Progenitor cell of endocrine pancreas (in vitro differentiated cells): ENCODE results near the gene THPO. TPM values are rescaled to one million over a fixed set of nuclear protein-coding genes. Genes with fewer than 3 reads are reported as not detected.
A peak's percentile ranks its signal among the peaks of the same experiment; 100 is the strongest.

Experiments used
- DNase-seq: peaks from one replicate; pipeline ENCODE4 v3.0.0; 2021; ENCODE audit warnings: low spot score; ENCODE audit not compliant: unreplicated experiment
- H3K27ac Mint-ChIP-seq: 2 replicates; pipeline ENCODE4 v1.8.0; 2021; ENCODE audit warnings: mild to moderate bottlenecking, moderate library complexity, mixed read lengths
- H3K27me3 Mint-ChIP-seq: 2 replicates; pipeline ENCODE4 v1.8.0; 2021; ENCODE audit warnings: mixed read lengths
- H3K36me3 Mint-ChIP-seq: 2 replicates; pipeline ENCODE4 v1.8.0; 2022; ENCODE audit warnings: mixed read lengths; ENCODE audit not compliant: insufficient read depth
- H3K4me1 Mint-ChIP-seq: 2 replicates; pipeline ENCODE4 v1.8.0; 2021; ENCODE audit warnings: low read depth, mixed read lengths
- H3K4me3 Mint-ChIP-seq: 2 replicates; pipeline ENCODE4 v1.8.0; 2021; ENCODE audit warnings: low read depth, mild to moderate bottlenecking, moderate library complexity, mixed read lengths
- H3K9me3 Mint-ChIP-seq: 2 replicates; pipeline ENCODE4 v1.8.0; 2021; ENCODE audit warnings: low read depth, mixed read lengths
- CTCF ChIP-seq: fragments of 200-600 bp; sonication (generic); IDR thresholded peaks from one replicate; pipeline ENCODE4 v1.5.0; 2021; ENCODE audit warnings: antibody characterized with exemption, mild to moderate bottlenecking; ENCODE audit not compliant: unreplicated experiment
- total RNA-seq: library from RNA; stranded (reverse); gene quantifications from 2 replicates; pipeline ENCODE4 v1.2.1, GENCODE V29; 2021

Gene THPO
- total RNA-seq, 1 donor from 2014 or later: 7.1 TPM

- TF ChIP-seq CTCF: no peak
- H3K4me1 Mint-ChIP-seq: peaks cover 9% of the 10 kb centered on the region
- no peaks in the 10 kb centered on the region for H3K9me3 Mint-ChIP-seq
- no peak overlapping the region for H3K27ac Mint-ChIP-seq
- H3K36me3 Mint-ChIP-seq: peaks cover 34% of the 10 kb centered on the region
- peaks cover 2% of the 10 kb centered on the region for H3K27me3 Mint-ChIP-seq
- H3K4me3 Mint-ChIP-seq: no peak overlapping the region
- no peak for DNase-seq
Observed at GRCh38 chr3:184332370-184333090, 45.5 kb downstream of the THPO start.

- no peak for TF ChIP-seq CTCF
Observed at GRCh38 chr3:184328516-184328915, 49.5 kb downstream of the THPO start.

GRCh38 chr3:184327171-184327570 is 50.8 kb downstream of the THPO start:
- H3K36me3 Mint-ChIP-seq: peaks cover 51% of the 10 kb centered on the region
- no peak for DNase-seq
- no peak for TF ChIP-seq CTCF
- H3K4me1 Mint-ChIP-seq: no peaks in the 10 kb centered on the region
- no peaks in the 10 kb centered on the region for H3K27me3 Mint-ChIP-seq
- H3K4me3 Mint-ChIP-seq: no peak overlapping the region
- no peaks in the 10 kb centered on the region for H3K9me3 Mint-ChIP-seq
- H3K27ac Mint-ChIP-seq: no peak overlapping the region

More at GRCh38 chr3:184328516-184328915, 49.5 kb downstream of the THPO start:
- H3K9me3 Mint-ChIP-seq: no peaks in the 10 kb centered on the region
- H3K27me3 Mint-ChIP-seq: no peaks in the 10 kb centered on the region
- H3K27ac Mint-ChIP-seq: no peak overlapping the region
- H3K4me1 Mint-ChIP-seq: no peaks in the 10 kb centered on the region
- peaks cover 49% of the 10 kb centered on the region for H3K36me3 Mint-ChIP-seq
- H3K4me3 Mint-ChIP-seq: no peak overlapping the region
- DNase-seq: no peak

- Mint-ChIP-seq H3K4me3 (no peak overlapping the region), H3K27me3 (no peaks in the 10 kb centered on the region), H3K4me1 (no peaks in the 10 kb centered on the region), H3K36me3 (peaks cover 53% of the 10 kb centered on the region), H3K9me3 (no peaks in the 10 kb centered on the region), H3K27ac (no peak overlapping the region)
- DNase-seq: no peak
- TF ChIP-seq CTCF: no peak
Observed at GRCh38 chr3:184325715-184326369, 52.2 kb downstream of the THPO start.

GRCh38 chr3:184325269-184325668 is 52.7 kb downstream of the THPO start:
- no peaks in the 10 kb centered on the region for H3K9me3 Mint-ChIP-seq
- no peak for TF ChIP-seq CTCF
- H3K27ac Mint-ChIP-seq: peak overlapping the region; percentile 77
- H3K36me3 Mint-ChIP-seq: peaks cover 55% of the 10 kb centered on the region
- no peak for DNase-seq
- H3K4me1 Mint-ChIP-seq: no peaks in the 10 kb centered on the region
- no peaks in the 10 kb centered on the region for H3K27me3 Mint-ChIP-seq
- H3K4me3 Mint-ChIP-seq: no peak overlapping the region
